ENCODE data around the gene CELSR1.

The CELSR1 gene

GRCh38 chr22:46584081-46584921 is 46.9 kb upstream of the CELSR1 start:
- peak overlapping the region; percentile 27 for H3K4me3 ChIP-seq (ENCODE audit: low read length)
- TF ChIP-seq CTCF (IDR thresholded peaks at IDR 0.05; ENCODE audit: insufficient read depth, low read depth, low read length, missing control alignments): no peak
- DNase-seq (ENCODE audit: low read depth): peak; percentile 96

GRCh38 chr22:46583571-46583970 is 46.2 kb upstream of the CELSR1 start:
- no peak overlapping the region for H3K4me3 ChIP-seq (ENCODE audit: low read length)
- no peak for DNase-seq (ENCODE audit: low read depth)
- no peak for TF ChIP-seq CTCF (IDR thresholded peaks at IDR 0.05; ENCODE audit: insufficient read depth, low read depth, low read length, missing control alignments)

GRCh38 chr22:46582281-46582933 is 45.0 kb upstream of the CELSR1 start:
- TF ChIP-seq CTCF (IDR thresholded peaks at IDR 0.05; ENCODE audit: insufficient read depth, low read depth, low read length, missing control alignments): no peak
- no peak overlapping the region for H3K4me3 ChIP-seq (ENCODE audit: low read length)
- no peak for DNase-seq (ENCODE audit: low read depth)

GRCh38 chr22:46581538-46582244 is 44.3 kb upstream of the CELSR1 start:
- TF ChIP-seq CTCF (IDR thresholded peaks at IDR 0.05; ENCODE audit: insufficient read depth, low read depth, low read length, missing control alignments): no peak
- no peak for DNase-seq (ENCODE audit: low read depth)
- H3K4me3 ChIP-seq (ENCODE audit: low read length): no peak overlapping the region

- H3K4me3 ChIP-seq (ENCODE audit: low read length): no peak overlapping the region
- no peak for TF ChIP-seq CTCF (IDR thresholded peaks at IDR 0.05; ENCODE audit: insufficient read depth, low read depth, low read length, missing control alignments)
- DNase-seq (ENCODE audit: low read depth): no peak
These were observed 43.6 kb upstream of the CELSR1 start for GRCh38 chr22:46580940-46581537.

- DNase-seq (ENCODE audit: low read depth): no peak
- no peak for TF ChIP-seq CTCF (IDR thresholded peaks at IDR 0.05; ENCODE audit: insufficient read depth, low read depth, low read length, missing control alignments)
- no peak overlapping the region for H3K4me3 ChIP-seq (ENCODE audit: low read length)
These were observed 42.5 kb upstream of the CELSR1 start for GRCh38 chr22:46579751-46580449.
